ENCODE measurements around the gene MKRN2OS.

Gene MKRN2OS

GRCh38 chr3:12532182-12532581 lies 13.1 kb downstream of the MKRN2OS start:
- Histone ChIP-seq H3K27ac (ENCODE audit: low read length) (no peak overlapping the region), H3K27me3 (ENCODE audit: low read depth, low read length) (no peaks in the 10 kb centered on the region), H2AFZ (ENCODE audit: low read depth, low read length) (no peak overlapping the region), H3K79me2 (ENCODE audit: low read length) (no peaks in the 10 kb centered on the region), H4K20me1 (ENCODE audit: insufficient read depth, low read length) (no peaks in the 10 kb centered on the region), H3K9ac (ENCODE audit: low read length) (no peak overlapping the region), H3K9me3 (ENCODE audit: insufficient read depth, low read length) (no peaks in the 10 kb centered on the region), H3K4me3 (ENCODE audit: low read length) (no peak overlapping the region), H3K4me2 (ENCODE audit: low read length) (no peak overlapping the region), H3K36me3 (replicated peaks; ENCODE audit: low read depth, low read length) (peaks cover 52% of the 10 kb centered on the region), H3K4me1 (ENCODE audit: low read length) (no peaks in the 10 kb centered on the region)
- no peak for TF ChIP-seq EZH2phosphoT487 (IDR thresholded peaks at IDR 0.05; ENCODE audit: low read depth)
- TF ChIP-seq CTCF (IDR thresholded peaks at IDR 0.05; ENCODE audit: low read depth, low read length), result no peak

GRCh38 chr3:12527757-12528143 lies 17.5 kb downstream of the MKRN2OS start:
- Histone ChIP-seq H4K20me1 (ENCODE audit: insufficient read depth, low read length) (no peaks in the 10 kb centered on the region), H3K27ac (ENCODE audit: low read length) (no peak overlapping the region), H3K79me2 (ENCODE audit: low read length) (no peaks in the 10 kb centered on the region), H2AFZ (ENCODE audit: low read depth, low read length) (no peak overlapping the region), H3K9ac (ENCODE audit: low read length) (no peak overlapping the region), H3K9me3 (ENCODE audit: insufficient read depth, low read length) (no peaks in the 10 kb centered on the region), H3K4me1 (ENCODE audit: low read length) (no peaks in the 10 kb centered on the region), H3K4me2 (ENCODE audit: low read length) (no peak overlapping the region), H3K36me3 (replicated peaks; ENCODE audit: low read depth, low read length) (peaks cover 51% of the 10 kb centered on the region), H3K27me3 (ENCODE audit: low read depth, low read length) (no peaks in the 10 kb centered on the region), H3K4me3 (ENCODE audit: low read length) (no peak overlapping the region)
- TF ChIP-seq CTCF (IDR thresholded peaks at IDR 0.05; ENCODE audit: low read depth, low read length) (no peak), EZH2phosphoT487 (IDR thresholded peaks at IDR 0.05; ENCODE audit: low read depth) (no peak)

- Histone ChIP-seq H3K9me3 (ENCODE audit: insufficient read depth, low read length) (no peaks in the 10 kb centered on the region), H3K4me1 (ENCODE audit: low read length) (no peaks in the 10 kb centered on the region), H3K79me2 (ENCODE audit: low read length) (no peaks in the 10 kb centered on the region), H3K27me3 (ENCODE audit: low read depth, low read length) (no peaks in the 10 kb centered on the region), H2AFZ (ENCODE audit: low read depth, low read length) (no peak overlapping the region), H3K4me3 (ENCODE audit: low read length) (no peak overlapping the region), H3K4me2 (ENCODE audit: low read length) (no peak overlapping the region), H3K27ac (ENCODE audit: low read length) (no peak overlapping the region), H4K20me1 (ENCODE audit: insufficient read depth, low read length) (no peaks in the 10 kb centered on the region), H3K9ac (ENCODE audit: low read length) (no peak overlapping the region), H3K36me3 (replicated peaks; ENCODE audit: low read depth, low read length) (peaks cover 36% of the 10 kb centered on the region)
- TF ChIP-seq EZH2phosphoT487 (IDR thresholded peaks at IDR 0.05; ENCODE audit: low read depth) (no peak), CTCF (IDR thresholded peaks at IDR 0.05; ENCODE audit: low read depth, low read length) (no peak)
Measured at GRCh38 chr3:12522721-12523120, 22.6 kb downstream of the MKRN2OS start.

- no peaks in the 10 kb centered on the region for H3K4me1 ChIP-seq (ENCODE audit: low read length)
- no peak overlapping the region for H3K9ac ChIP-seq (ENCODE audit: low read length)
- no peak overlapping the region for H2AFZ ChIP-seq (ENCODE audit: low read depth, low read length)
- no peak overlapping the region for H3K4me2 ChIP-seq (ENCODE audit: low read length)
- no peak overlapping the region for H3K27ac ChIP-seq (ENCODE audit: low read length)
- no peaks in the 10 kb centered on the region for H3K79me2 ChIP-seq (ENCODE audit: low read length)
- no peak overlapping the region for H3K4me3 ChIP-seq (ENCODE audit: low read length)
- H4K20me1 ChIP-seq (ENCODE audit: insufficient read depth, low read length), result no peaks in the 10 kb centered on the region
- peaks cover 26% of the 10 kb centered on the region for H3K36me3 ChIP-seq (replicated peaks; ENCODE audit: low read depth, low read length)
- TF ChIP-seq EZH2phosphoT487 (IDR thresholded peaks at IDR 0.05; ENCODE audit: low read depth) (no peak), CTCF (IDR thresholded peaks at IDR 0.05; ENCODE audit: low read depth, low read length) (no peak)
- no peaks in the 10 kb centered on the region for H3K9me3 ChIP-seq (ENCODE audit: insufficient read depth, low read length)
- H3K27me3 ChIP-seq (ENCODE audit: low read depth, low read length), result no peaks in the 10 kb centered on the region
Measured at GRCh38 chr3:12521010-12521409, 24.3 kb downstream of the MKRN2OS start.

All from OCI-LY3 (cell line).